Nephron progenitor cell (in vitro differentiated cells): ENCODE data around the gene LMOD2.

ENCODE experiments used
- DNase-seq: peaks from one replicate; pipeline ENCODE4 v3.0.0; 2021
- H3K27ac Mint-ChIP-seq: 2 replicates; pipeline ENCODE4 v1.8.0; 2021; ENCODE audit warnings: mild to moderate bottlenecking, moderate library complexity, mixed read lengths
- H3K27me3 Mint-ChIP-seq: 2 replicates; pipeline ENCODE4 v1.8.0; 2021; ENCODE audit warnings: mild to moderate bottlenecking, low read depth, mixed read lengths; ENCODE audit not compliant: poor library complexity
- H3K36me3 Mint-ChIP-seq: 2 replicates; pipeline ENCODE4 v1.8.0; 2021; ENCODE audit warnings: low read depth, mixed read lengths
- H3K4me1 Mint-ChIP-seq: 2 replicates; pipeline ENCODE4 v1.8.0; 2021; ENCODE audit warnings: mixed read lengths
- H3K4me3 Mint-ChIP-seq: 2 replicates; pipeline ENCODE4 v1.8.0; 2021; ENCODE audit warnings: mild to moderate bottlenecking, moderate library complexity, mixed read lengths
- H3K9me3 Mint-ChIP-seq: 2 replicates; pipeline ENCODE4 v1.8.0; 2021; ENCODE audit warnings: mild to moderate bottlenecking, moderate library complexity, mixed read lengths
- CTCF ChIP-seq: fragments of 200-600 bp; sonication (generic); IDR thresholded peaks from 2 replicates; pipeline ENCODE4 v1.5.0; 2021; ENCODE audit warnings: antibody characterized with exemption

The LMOD2 gene

GRCh38 chr7:123705211-123705901, 49.7 kb downstream of the LMOD2 start:
- no peak for TF ChIP-seq CTCF
- no peak for DNase-seq
- Mint-ChIP-seq H3K27me3 (no peaks in the 10 kb centered on the region), H3K4me1 (peaks cover under 1% of the 10 kb centered on the region), H3K27ac (peak overlapping the region; percentile 89), H3K36me3 (peaks cover 33% of the 10 kb centered on the region), H3K9me3 (no peaks in the 10 kb centered on the region), H3K4me3 (no peak overlapping the region)

GRCh38 chr7:123709525-123709924, 53.9 kb downstream of the LMOD2 start:
- Mint-ChIP-seq H3K4me3 (no peak overlapping the region), H3K9me3 (no peaks in the 10 kb centered on the region), H3K27ac (no peak overlapping the region), H3K4me1 (peaks cover 3% of the 10 kb centered on the region), H3K36me3 (peaks cover 28% of the 10 kb centered on the region), H3K27me3 (no peaks in the 10 kb centered on the region)
- DNase-seq = no peak
- TF ChIP-seq CTCF = no peak

- Mint-ChIP-seq H3K27me3 (no peaks in the 10 kb centered on the region), H3K9me3 (no peaks in the 10 kb centered on the region), H3K4me1 (peaks cover 3% of the 10 kb centered on the region), H3K27ac (no peak overlapping the region), H3K36me3 (peaks cover 25% of the 10 kb centered on the region), H3K4me3 (no peak overlapping the region)
- no peak for DNase-seq
- no peak for TF ChIP-seq CTCF
Observed at GRCh38 chr7:123710683-123711082, 55.0 kb downstream of the LMOD2 start.

GRCh38 chr7:123711832-123712293, 56.2 kb downstream of the LMOD2 start:
- Mint-ChIP-seq H3K36me3 (peaks cover 18% of the 10 kb centered on the region), H3K27ac (no peak overlapping the region), H3K9me3 (no peaks in the 10 kb centered on the region), H3K4me1 (peaks cover 3% of the 10 kb centered on the region), H3K27me3 (no peaks in the 10 kb centered on the region), H3K4me3 (no peak overlapping the region)
- no peak for TF ChIP-seq CTCF
- DNase-seq = no peak

- no peak for TF ChIP-seq CTCF
- Mint-ChIP-seq H3K27me3 (no peaks in the 10 kb centered on the region), H3K27ac (no peak overlapping the region), H3K36me3 (peaks cover 21% of the 10 kb centered on the region), H3K9me3 (no peaks in the 10 kb centered on the region), H3K4me3 (no peak overlapping the region), H3K4me1 (peaks cover 11% of the 10 kb centered on the region)
- DNase-seq = no peak
Observed at GRCh38 chr7:123712619-123713018, 57.0 kb downstream of the LMOD2 start.
